HepG2 (cell line): ENCODE results near the gene TRAPPC5. TPM values are rescaled to one million over a fixed set of nuclear protein-coding genes. Genes with fewer than 3 reads are reported as not detected.

Source experiments
- DR1 ChIP-seq: sonication (generic); formaldehyde crosslinking; IDR thresholded peaks from 2 replicates; pipeline ENCODE4 v1.8.0; 2021; ENCODE audit warnings: mild to moderate bottlenecking, missing genetic modification reagents, inconsistent platforms
- FOXK1 ChIP-seq: sonication (generic); formaldehyde crosslinking; IDR thresholded peaks from 2 replicates; pipeline ENCODE4 v1.4.0; 2020; ENCODE audit warnings: low read depth, missing genetic modification reagents, borderline replicate concordance
- NR3C1 ChIP-seq: sonication (generic); formaldehyde crosslinking; IDR thresholded peaks from 2 replicates; pipeline ENCODE4 v1.4.0; 2020; ENCODE audit warnings: missing genetic modification reagents
- REXO4 ChIP-seq: sonication (generic); formaldehyde crosslinking; IDR thresholded peaks from 2 replicates; pipeline ENCODE4 v1.8.0; 2022; ENCODE audit warnings: missing genetic modification reagents, mild to moderate bottlenecking, borderline replicate concordance
- SALL2 ChIP-seq: sonication (generic); formaldehyde crosslinking; IDR thresholded peaks from 2 replicates; pipeline ENCODE4 v1.8.1; 2023; ENCODE audit warnings: mild to moderate bottlenecking, missing genetic modification reagents, inconsistent platforms
- SKI ChIP-seq: fragments of 450-650 bp; IDR thresholded peaks from one replicate; pipeline ENCODE4 v1.6.1; 2018; ENCODE audit warnings: mild to moderate bottlenecking; ENCODE audit not compliant: partially characterized antibody
- TARDBP ChIP-seq: sonication (generic); formaldehyde crosslinking; IDR thresholded peaks from 2 replicates; pipeline ENCODE4 v1.8.0; 2022; ENCODE audit warnings: mild to moderate bottlenecking, missing genetic modification reagents
- ZFX ChIP-seq: sonication (generic); formaldehyde crosslinking; IDR thresholded peaks from 2 replicates; pipeline ENCODE4 v1.4.0; 2020; ENCODE audit warnings: mild to moderate bottlenecking, low read depth, missing genetic modification reagents, moderate library complexity
- ZNF234 ChIP-seq: sonication (generic); formaldehyde crosslinking; conservative IDR thresholded peaks from 2 replicates; pipeline ENCODE4 v1.5.1; 2020; ENCODE audit warnings: mild to moderate bottlenecking, missing genetic modification reagents
- ZNF337 ChIP-seq: sonication (generic); formaldehyde crosslinking; IDR thresholded peaks from 2 replicates; pipeline ENCODE4 v1.5.1; 2020; ENCODE audit warnings: missing genetic modification reagents, low read depth, mild to moderate bottlenecking, borderline replicate concordance
- ZNF441 ChIP-seq: sonication (generic); formaldehyde crosslinking; IDR thresholded peaks from 2 replicates; pipeline ENCODE4 v1.7.0; 2021; ENCODE audit warnings: missing genetic modification reagents, borderline replicate concordance
- ZNF552 ChIP-seq: sonication (generic); formaldehyde crosslinking; IDR thresholded peaks from 2 replicates; pipeline ENCODE4 v1.9.0; 2022; ENCODE audit warnings: missing genetic modification reagents, mild to moderate bottlenecking, borderline replicate concordance
- ZNF616 ChIP-seq: sonication (generic); formaldehyde crosslinking; IDR thresholded peaks from 2 replicates; pipeline ENCODE4 v1.5.0; 2020; ENCODE audit warnings: low read depth, mild to moderate bottlenecking, missing genetic modification reagents
- ZNF772 ChIP-seq: sonication (generic); formaldehyde crosslinking; IDR thresholded peaks from 2 replicates; pipeline ENCODE4 v1.5.0; 2020; ENCODE audit warnings: mild to moderate bottlenecking, missing genetic modification reagents
- ZSCAN12 ChIP-seq: sonication (generic); formaldehyde crosslinking; IDR thresholded peaks from 2 replicates; pipeline ENCODE4 v1.9.0; 2021; ENCODE audit warnings: mild to moderate bottlenecking, missing genetic modification reagents
- polyA plus RNA-seq, 8 experiments: library from polyadenylated mRNA; depleted of rRNA in 3 of 8; stranded (reverse) in 7 of 8; unstranded in 1 of 8; fragments of >200 nt; fragmentation: Illumina TruSeq in 4 of 8; extraction: Trizol in 4 of 8; gene quantifications; 2 replicates each; pipeline versions ENCODE4 v1.2.1 to v1.2.3, GENCODE V29; 2011 to 2016; ENCODE audit warnings: low read depth in 4 of 8, missing spikeins in 1 of 8, mixed read lengths in 1 of 8; ENCODE audit not compliant: insufficient read depth in 1 of 8
- total RNA-seq, 5 experiments: library from RNA; depleted of rRNA; stranded (reverse); fragments of >200 nt; fragmentation: Illumina TruSeq; extraction: Trizol; gene quantifications; 2 replicates each; pipeline ENCODE4 v1.2.3, GENCODE V29; 2016; ENCODE audit warnings: low read depth in 1 of 5
- TF ChIP-seq, protein P1 (sequence below), 2 experiments: fragments of 450-650 bp in 1 of 2; sonication (generic) in 1 of 2; formaldehyde crosslinking in 1 of 2; IDR thresholded peaks; 2 replicates each; pipeline versions ENCODE4 v1.6.1 to v1.8.0; 2016 to 2022; ENCODE audit warnings: antibody characterized with exemption in 1 of 2, mild to moderate bottlenecking in 1 of 2, missing genetic modification reagents in 1 of 2
- TF ChIP-seq, protein P2 (sequence below): IDR thresholded peaks from 2 replicates; pipeline ENCODE4 v1.6.1; 2016; ENCODE audit warnings: missing compliant biosample characterization, missing genetic modification reagents, borderline replicate concordance

The TRAPPC5 gene
- total and polyA plus RNA-seq, 2 of the 13 experiments (the other 11 are each of a cell fraction or from before 2014, with no cell fraction given): 38.5 to 78.7 TPM

DNA sequence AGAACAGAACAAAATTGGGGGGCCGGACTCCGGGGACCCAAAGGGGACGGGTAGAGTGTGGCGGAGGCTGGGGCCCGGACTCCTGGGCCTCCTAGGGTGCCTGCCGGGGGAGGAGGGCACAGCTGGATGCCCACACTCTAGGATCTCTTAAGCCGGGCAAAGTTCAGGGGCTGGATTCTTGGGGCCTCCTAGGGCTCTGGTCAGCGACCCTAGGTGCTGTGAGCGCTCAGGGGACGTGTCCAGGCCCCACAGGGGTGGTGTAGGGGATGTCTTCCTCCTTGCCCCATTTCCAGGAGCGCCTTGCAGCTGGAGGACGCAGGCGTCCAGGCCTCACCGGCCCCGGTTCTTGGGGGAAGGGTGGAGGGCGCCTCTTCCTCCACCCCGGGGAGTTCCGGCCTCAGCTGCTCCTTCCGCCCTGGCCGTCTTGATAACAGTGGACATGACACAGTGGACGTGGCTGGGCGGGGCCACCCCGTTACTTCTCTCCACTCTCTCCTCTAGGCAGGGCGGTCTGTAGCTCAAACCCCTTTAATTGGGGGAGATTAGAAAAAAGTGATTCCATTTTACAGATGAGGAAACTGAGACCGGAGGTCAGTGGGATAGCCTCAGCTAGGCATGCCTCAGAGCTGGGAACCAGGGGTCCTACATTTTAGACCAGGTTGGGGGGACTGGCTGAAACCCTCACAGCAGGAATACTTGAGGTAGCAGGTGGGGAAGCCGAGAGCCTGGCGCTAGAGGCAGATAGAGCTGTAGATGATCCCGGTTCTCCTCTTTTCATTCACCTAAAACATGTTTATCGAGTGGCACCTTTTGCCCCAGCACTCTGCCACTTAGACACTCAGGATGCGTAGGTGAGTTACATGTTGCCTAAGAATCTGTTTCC lies 43.0 kb upstream of the TRAPPC5 start (continued):
- TF ChIP-seq, protein P1, sequence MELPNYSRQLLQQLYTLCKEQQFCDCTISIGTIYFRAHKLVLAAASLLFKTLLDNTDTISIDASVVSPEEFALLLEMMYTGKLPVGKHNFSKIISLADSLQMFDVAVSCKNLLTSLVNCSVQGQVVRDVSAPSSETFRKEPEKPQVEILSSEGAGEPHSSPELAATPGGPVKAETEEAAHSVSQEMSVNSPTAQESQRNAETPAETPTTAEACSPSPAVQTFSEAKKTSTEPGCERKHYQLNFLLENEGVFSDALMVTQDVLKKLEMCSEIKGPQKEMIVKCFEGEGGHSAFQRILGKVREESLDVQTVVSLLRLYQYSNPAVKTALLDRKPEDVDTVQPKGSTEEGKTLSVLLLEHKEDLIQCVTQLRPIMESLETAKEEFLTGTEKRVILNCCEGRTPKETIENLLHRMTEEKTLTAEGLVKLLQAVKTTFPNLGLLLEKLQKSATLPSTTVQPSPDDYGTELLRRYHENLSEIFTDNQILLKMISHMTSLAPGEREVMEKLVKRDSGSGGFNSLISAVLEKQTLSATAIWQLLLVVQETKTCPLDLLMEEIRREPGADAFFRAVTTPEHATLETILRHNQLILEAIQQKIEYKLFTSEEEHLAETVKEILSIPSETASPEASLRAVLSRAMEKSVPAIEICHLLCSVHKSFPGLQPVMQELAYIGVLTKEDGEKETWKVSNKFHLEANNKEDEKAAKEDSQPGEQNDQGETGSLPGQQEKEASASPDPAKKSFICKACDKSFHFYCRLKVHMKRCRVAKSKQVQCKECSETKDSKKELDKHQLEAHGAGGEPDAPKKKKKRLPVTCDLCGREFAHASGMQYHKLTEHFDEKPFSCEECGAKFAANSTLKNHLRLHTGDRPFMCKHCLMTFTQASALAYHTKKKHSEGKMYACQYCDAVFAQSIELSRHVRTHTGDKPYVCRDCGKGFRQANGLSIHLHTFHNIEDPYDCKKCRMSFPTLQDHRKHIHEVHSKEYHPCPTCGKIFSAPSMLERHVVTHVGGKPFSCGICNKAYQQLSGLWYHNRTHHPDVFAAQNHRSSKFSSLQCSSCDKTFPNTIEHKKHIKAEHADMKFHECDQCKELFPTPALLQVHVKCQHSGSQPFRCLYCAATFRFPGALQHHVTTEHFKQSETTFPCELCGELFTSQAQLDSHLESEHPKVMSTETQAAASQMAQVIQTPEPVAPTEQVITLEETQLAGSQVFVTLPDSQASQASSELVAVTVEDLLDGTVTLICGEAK (IDR thresholded peaks at IDR 0.05): no peak
- TF ChIP-seq, protein P1 (CRISPR knock-in tag; IDR thresholded peaks at IDR 0.05): no peak
- TF ChIP-seq ZNF234 (CRISPR knock-in tag) (no peak), ZNF552 (CRISPR knock-in tag) (no peak), ZNF337 (CRISPR knock-in tag) (no peak), DR1 (CRISPR knock-in tag) (no peak), FOXK1 (CRISPR knock-in tag) (no peak), NR3C1 (CRISPR knock-in tag) (no peak), ZNF616 (CRISPR knock-in tag) (no peak), SKI (no peak), TARDBP (CRISPR knock-in tag) (no peak), ZFX (0 out of 2 replicates have a peak, but pooled peaks have one; percentile 6), ZNF441 (CRISPR knock-in tag) (no peak), REXO4 (CRISPR knock-in tag) (no peak), ZSCAN12 (CRISPR knock-in tag) (no peak), SALL2 (CRISPR knock-in tag) (no peak), ZNF772 (no peak)
- TF ChIP-seq, protein P2, sequence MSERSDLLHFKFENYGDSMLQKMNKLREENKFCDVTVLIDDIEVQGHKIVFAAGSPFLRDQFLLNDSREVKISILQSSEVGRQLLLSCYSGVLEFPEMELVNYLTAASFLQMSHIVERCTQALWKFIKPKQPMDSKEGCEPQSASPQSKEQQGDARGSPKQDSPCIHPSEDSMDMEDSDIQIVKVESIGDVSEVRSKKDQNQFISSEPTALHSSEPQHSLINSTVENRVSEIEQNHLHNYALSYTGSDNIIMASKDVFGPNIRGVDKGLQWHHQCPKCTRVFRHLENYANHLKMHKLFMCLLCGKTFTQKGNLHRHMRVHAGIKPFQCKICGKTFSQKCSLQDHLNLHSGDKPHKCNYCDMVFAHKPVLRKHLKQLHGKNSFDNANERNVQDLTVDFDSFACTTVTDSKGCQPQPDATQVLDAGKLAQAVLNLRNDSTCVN (CRISPR knock-in tag): no peak
